ENCODE measurements around the gene DEGS2.

The DEGS2 gene

DNA sequence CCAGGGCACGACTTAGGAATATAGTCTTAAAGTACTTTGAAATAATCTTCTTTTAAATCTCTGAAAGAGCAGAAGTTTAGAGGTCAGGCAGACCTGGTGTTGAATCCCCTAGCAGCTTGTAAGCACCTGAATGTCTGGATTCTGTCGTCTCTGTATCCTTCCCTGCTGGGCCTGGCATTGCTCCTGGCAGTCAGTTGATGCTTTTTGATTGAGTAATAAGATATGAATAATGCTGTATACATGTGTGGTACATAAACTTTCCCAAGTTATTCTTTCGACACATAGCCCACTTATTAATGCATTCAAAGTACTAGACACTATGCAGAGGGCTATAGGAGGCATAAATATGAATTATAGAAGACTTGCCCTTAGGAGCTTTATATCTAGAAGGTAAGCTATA lies 62.8 kb downstream of the DEGS2 start:
- DNase-seq (ENCODE audit: low spot score) (peak; percentile 73), ATAC-seq (ENCODE audit: low read depth) (peak; percentile 94)
- peaks cover 25% of the 10 kb centered on the region for H3K4me1 ChIP-seq (ENCODE audit: insufficient read depth, poor library complexity, severe bottlenecking)
- peak overlapping the region; percentile 65 for H3K27ac ChIP-seq (ENCODE audit: poor library complexity, severe bottlenecking)
- no peaks in the 10 kb centered on the region for H3K27me3 ChIP-seq (ENCODE audit: insufficient read depth, poor library complexity, severe bottlenecking)
- peaks cover 8% of the 10 kb centered on the region; the same call in 1 of the 2 replicates for H3K36me3 ChIP-seq (ENCODE audit: low read depth)
- H3K9me3 ChIP-seq (ENCODE audit: severe bottlenecking): no peaks in the 10 kb centered on the region
- TF ChIP-seq, protein P1, sequence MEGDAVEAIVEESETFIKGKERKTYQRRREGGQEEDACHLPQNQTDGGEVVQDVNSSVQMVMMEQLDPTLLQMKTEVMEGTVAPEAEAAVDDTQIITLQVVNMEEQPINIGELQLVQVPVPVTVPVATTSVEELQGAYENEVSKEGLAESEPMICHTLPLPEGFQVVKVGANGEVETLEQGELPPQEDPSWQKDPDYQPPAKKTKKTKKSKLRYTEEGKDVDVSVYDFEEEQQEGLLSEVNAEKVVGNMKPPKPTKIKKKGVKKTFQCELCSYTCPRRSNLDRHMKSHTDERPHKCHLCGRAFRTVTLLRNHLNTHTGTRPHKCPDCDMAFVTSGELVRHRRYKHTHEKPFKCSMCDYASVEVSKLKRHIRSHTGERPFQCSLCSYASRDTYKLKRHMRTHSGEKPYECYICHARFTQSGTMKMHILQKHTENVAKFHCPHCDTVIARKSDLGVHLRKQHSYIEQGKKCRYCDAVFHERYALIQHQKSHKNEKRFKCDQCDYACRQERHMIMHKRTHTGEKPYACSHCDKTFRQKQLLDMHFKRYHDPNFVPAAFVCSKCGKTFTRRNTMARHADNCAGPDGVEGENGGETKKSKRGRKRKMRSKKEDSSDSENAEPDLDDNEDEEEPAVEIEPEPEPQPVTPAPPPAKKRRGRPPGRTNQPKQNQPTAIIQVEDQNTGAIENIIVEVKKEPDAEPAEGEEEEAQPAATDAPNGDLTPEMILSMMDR (IDR thresholded peaks at IDR 0.05; ENCODE audit: poor library complexity, severe bottlenecking): no peak
- no peak overlapping the region for H3K4me3 ChIP-seq (ENCODE audit: severe bottlenecking)

All from RWPE2 (cell line).